ENCODE results near the gene HCFC2. TPM values are rescaled to one million over a fixed set of nuclear protein-coding genes. Genes with fewer than 3 reads are reported as not detected.

HCFC2 gene
- total and polyA plus RNA-seq, 2 of the 8 experiments (the other 6 are each of a cell fraction or from before 2014, with no cell fraction given) = 0.62 to 1.8 TPM

GRCh38 chr12:104154806-104155205 is 90.5 kb downstream of the HCFC2 start:
- no peak overlapping the region for H3K4ac ChIP-seq (replicated peaks; ENCODE audit: insufficient read length, low read depth, low read length)
- H3K4me2 ChIP-seq (ENCODE audit: insufficient read depth in 1 of 2, low read depth in 2 of 2, low read length in 2 of 2) = no peak overlapping the region
- H3K23ac ChIP-seq (ENCODE audit: insufficient read length) = no peak overlapping the region
- no peak overlapping the region for H4K91ac ChIP-seq (replicated peaks; ENCODE audit: insufficient read length, low read length)
- no peak overlapping the region for H3K18ac ChIP-seq (ENCODE audit: extremely low read depth, low read length)
- H2BK120ac ChIP-seq (replicated peaks; ENCODE audit: low read depth, low read length) = no peak overlapping the region
- no peak overlapping the region for H2AFZ ChIP-seq (ENCODE audit: low read length)
- no peaks in the 10 kb centered on the region for H3K23me2 ChIP-seq (ENCODE audit: low read depth, low read length)
- H4K5ac ChIP-seq (ENCODE audit: insufficient read length, low read depth, low read length) = no peak overlapping the region
- H4K8ac ChIP-seq (ENCODE audit: extremely low read depth, insufficient read depth, low read length) = no peak overlapping the region
- no peak overlapping the region for H2BK15ac ChIP-seq (ENCODE audit: low read length)
- CTCF ChIA-PET (ENCODE audit: partially characterized antibody) = no interaction called here
- H3K9ac ChIP-seq (replicated peaks in 1 of 4; ENCODE audit: extremely low read depth in 1 of 4, low read depth in 3 of 4, low read length in 3 of 4) = no peak overlapping the region
- no peak overlapping the region for H2BK5ac ChIP-seq (ENCODE audit: low read depth, low read length)
- H4K20me1 ChIP-seq (replicated peaks in 1 of 2; ENCODE audit: control insufficient read depth in 1 of 2, insufficient read depth in 2 of 2, low read length in 2 of 2) = no peaks in the 10 kb centered on the region
- H2AK5ac ChIP-seq (ENCODE audit: low read depth, low read length) = no peak overlapping the region
- H3K79me1 ChIP-seq (ENCODE audit: low read depth, low read length) = no peaks in the 10 kb centered on the region
- H3K4me3 ChIP-seq (ENCODE audit: extremely low read depth in 1 of 4, insufficient read depth in 2 of 4, low read depth in 3 of 4, low read length in 4 of 4) = no peak overlapping the region
- POLR2A ChIA-PET (ENCODE audit: partially characterized antibody) = interaction anchor here (0.6 kb wide), 1 partner anchor 109 kb away, joined by 4 read pairs; no protein-coding TSS in a partner anchor
- H3K56ac ChIP-seq (replicated peaks; ENCODE audit: insufficient read length, low read depth, low read length) = no peak overlapping the region
- FAIRE-seq (no peak), DNase-seq (ENCODE audit: low read depth in 1 of 2, low spot score in 2 of 2) (no peak)
- H3K9me3 ChIP-seq (ENCODE audit: insufficient read depth in 2 of 2, low read depth in 1 of 2, low read length in 1 of 2) = no peaks in the 10 kb centered on the region
- H3K36me3 ChIP-seq (ENCODE audit: control insufficient read depth in 2 of 4, insufficient read depth in 4 of 4, low read length in 3 of 4) = no peaks in the 10 kb centered on the region
- no peak for TF ChIP-seq TBP (IDR thresholded peaks at IDR 0.05; ENCODE audit: low read depth, low read length)
- TF ChIP-seq SIRT6 (IDR thresholded peaks at IDR 0.05; ENCODE audit: low read length) = no peak
- no peak for TF ChIP-seq E2F6 (IDR thresholded peaks at IDR 0.05)
- no peak for TF ChIP-seq MAX (IDR thresholded peaks at IDR 0.05)
- no peak for TF ChIP-seq RXRA (IDR thresholded peaks at IDR 0.05; ENCODE audit: insufficient read depth, low read depth, low read length)
- no peak for TF ChIP-seq RAD21 (IDR thresholded peaks at IDR 0.05 in 1 of 2, conservative IDR thresholded peaks at IDR 0.05 in 1 of 2; ENCODE audit: low read depth in 2 of 2, low read length in 2 of 2)
- no peak for TF ChIP-seq CHD1 (IDR thresholded peaks at IDR 0.05; ENCODE audit: low read depth, low read length)
- TF ChIP-seq GABPA (IDR thresholded peaks at IDR 0.05; ENCODE audit: borderline replicate concordance, insufficient read depth, low read length) = no peak
- TF ChIP-seq EGR1 (IDR thresholded peaks at IDR 0.05; ENCODE audit: borderline replicate concordance, low read depth, low read length) = no peak
- TF ChIP-seq CHD2 (IDR thresholded peaks at IDR 0.05; ENCODE audit: low read length) = no peak
- no peak for TF ChIP-seq USF2 (IDR thresholded peaks at IDR 0.05; ENCODE audit: low read length)
- no peak for TF ChIP-seq TAF7 (optimal IDR thresholded peaks at IDR 0.05; ENCODE audit: borderline replicate concordance, low read depth, low read length)
- WGBS, 2 experiments (ENCODE audit: extremely low coverage in 1 of 2, insufficient coverage in 1 of 2, insufficient read length in 1 of 2, insufficient replicate concordance in 2 of 2, low coverage in 1 of 2, low lambda C conversion rate in 2 of 2, missing lambda C conversion rate in 1 of 2) = 82% methylated on average over 2 of the region's 2 CpGs; no CpG with 5 or more reads in 1 of the 2 experiments
- no peak overlapping the region for H2BK12ac ChIP-seq (ENCODE audit: low read depth, low read length)
- H3K4me1 ChIP-seq (replicated peaks in 1 of 4; ENCODE audit: control insufficient read depth in 3 of 4, insufficient read depth in 4 of 4, low read length in 3 of 4) = no peaks in the 10 kb centered on the region
- no peaks in the 10 kb centered on the region for H3K27me3 ChIP-seq (replicated peaks in 1 of 4; ENCODE audit: control insufficient read depth in 3 of 4, extremely low read depth in 1 of 4, insufficient read depth in 3 of 4, low read length in 3 of 4)
- H3K79me2 ChIP-seq (ENCODE audit: control insufficient read depth in 1 of 2, insufficient read depth in 2 of 2, low read length in 2 of 2) = no peaks in the 10 kb centered on the region
- no peak overlapping the region for H2BK20ac ChIP-seq (ENCODE audit: low read length)
- H3K14ac ChIP-seq (ENCODE audit: insufficient read length) = no peak overlapping the region
- H3K27ac ChIP-seq (ENCODE audit: low read depth, low read length) = no peak overlapping the region

Measured in H1 (cell line).